Activated T-cell treated with anti-CD3 and anti-CD28 coated beads, Interleukin-2, amount 50 U/mL, for 24 hours (primary cell): ENCODE results near the gene MAPK13.
"Not testable (repeated sequence)": the region's sequence is repeated elsewhere in the genome, so short reads cannot be mapped to it uniquely, and the experiment has no call there.

ENCODE experiments used
- DNase-seq: peaks from one replicate; pipeline ENCODE4 v3.0.0-alpha.2; 2020
- H3K27ac Mint-ChIP-seq: 2 replicates; pipeline ENCODE4 v1.8.0; 2020; ENCODE audit warnings: mild to moderate bottlenecking, mixed read lengths
- H3K27me3 Mint-ChIP-seq: 2 replicates; pipeline ENCODE4 v1.8.0; 2020; ENCODE audit warnings: mixed read lengths
- H3K36me3 Mint-ChIP-seq: 2 replicates; pipeline ENCODE4 v1.8.0; 2020; ENCODE audit warnings: low read depth, mixed read lengths
- H3K4me1 Mint-ChIP-seq: 2 replicates; pipeline ENCODE4 v1.8.0; 2020; ENCODE audit warnings: low read depth, mixed read lengths
- H3K4me3 Mint-ChIP-seq: 2 replicates; pipeline ENCODE4 v1.8.0; 2020; ENCODE audit warnings: mild to moderate bottlenecking, moderate library complexity, mixed read lengths
- H3K9me3 Mint-ChIP-seq: 2 replicates; pipeline ENCODE4 v1.8.0; 2020; ENCODE audit warnings: mixed read lengths

Gene MAPK13

DNA sequence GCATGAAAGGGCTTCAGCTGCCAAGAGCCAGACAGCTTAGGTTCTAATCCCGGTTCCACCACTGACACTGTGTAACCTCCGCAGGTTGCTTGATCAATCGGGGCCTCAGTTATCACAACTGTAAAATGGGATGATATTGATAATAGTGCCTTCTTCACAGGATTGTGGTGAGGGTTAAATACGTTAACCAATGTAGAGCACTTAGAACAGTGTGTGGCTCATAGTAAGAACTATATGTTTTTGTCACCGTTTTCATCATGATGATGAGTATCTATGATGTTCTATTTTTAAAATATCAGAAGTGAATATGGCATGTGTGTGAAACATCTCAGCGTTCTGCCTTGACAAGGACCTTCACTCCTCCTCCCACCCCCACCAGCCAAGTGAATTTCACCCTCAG lies 10.3 kb upstream of the MAPK13 start:
- Mint-ChIP-seq H3K36me3 (peaks cover 30% of the 10 kb centered on the region), H3K9me3 (no peaks in the 10 kb centered on the region), H3K4me3 (peak overlapping the region; percentile 71), H3K27me3 (no peaks in the 10 kb centered on the region), H3K4me1 (peaks cover 89% of the 10 kb centered on the region), H3K27ac (peak overlapping the region; percentile 97)
- DNase-seq, result no peak

GRCh38 chr6:36120539-36120938 lies 9.8 kb upstream of the MAPK13 start:
- peaks cover 30% of the 10 kb centered on the region for H3K36me3 Mint-ChIP-seq
- no peaks in the 10 kb centered on the region for H3K9me3 Mint-ChIP-seq
- H3K27me3 Mint-ChIP-seq, result no peaks in the 10 kb centered on the region
- H3K27ac Mint-ChIP-seq, result peak overlapping the region; percentile 97
- H3K4me3 Mint-ChIP-seq, result peak overlapping the region; percentile 71
- peak; percentile 71 for DNase-seq
- H3K4me1 Mint-ChIP-seq, result peaks cover 86% of the 10 kb centered on the region

DNA sequence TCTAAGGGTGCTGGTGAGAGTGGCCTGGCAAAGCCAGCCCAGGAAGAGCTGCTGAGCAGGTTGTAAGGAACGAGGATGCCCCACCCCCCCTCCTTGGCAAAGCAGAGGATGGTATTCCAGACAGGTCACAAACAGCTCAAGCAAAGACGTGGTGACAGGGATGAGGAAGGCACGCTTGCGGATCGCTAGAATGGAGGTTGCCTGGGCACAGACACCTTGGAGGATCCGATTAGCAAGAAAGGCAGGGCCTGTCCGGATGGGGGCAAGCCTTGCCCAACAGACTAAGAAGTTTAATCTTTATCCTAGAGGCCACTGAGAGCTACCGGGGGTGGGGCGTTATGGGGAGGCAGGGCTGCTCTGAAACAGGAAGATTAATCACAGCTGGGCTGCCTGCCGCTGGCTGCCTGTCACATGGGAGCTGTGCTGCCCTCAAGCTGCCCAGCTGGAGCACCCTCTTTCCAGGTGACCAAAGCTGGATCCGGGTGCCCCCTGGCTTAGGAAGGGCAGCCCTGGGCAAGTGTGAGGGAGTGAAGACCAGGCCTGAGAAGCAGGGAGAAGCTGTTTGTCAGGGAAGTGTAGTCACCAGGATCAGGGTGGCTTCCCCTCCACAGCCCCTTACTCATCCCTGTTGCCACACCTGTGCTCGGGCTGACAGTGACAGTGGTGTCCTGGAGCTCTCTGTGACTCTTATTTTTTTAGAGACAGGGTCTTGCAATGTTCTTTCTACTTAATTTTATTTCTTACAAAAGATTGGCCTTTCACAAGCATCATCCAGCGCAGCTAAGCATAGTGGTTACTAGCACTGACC lies 9.1 kb upstream of the MAPK13 start:
- H3K4me3 Mint-ChIP-seq, result peak overlapping the region; percentile 71
- H3K27ac Mint-ChIP-seq, result peak overlapping the region; percentile 97
- H3K36me3 Mint-ChIP-seq, result peaks cover 27% of the 10 kb centered on the region
- H3K27me3 Mint-ChIP-seq, result no peaks in the 10 kb centered on the region
- peaks cover 87% of the 10 kb centered on the region for H3K4me1 Mint-ChIP-seq
- H3K9me3 Mint-ChIP-seq, result no peaks in the 10 kb centered on the region
- peak; percentile 71 for DNase-seq

DNA sequence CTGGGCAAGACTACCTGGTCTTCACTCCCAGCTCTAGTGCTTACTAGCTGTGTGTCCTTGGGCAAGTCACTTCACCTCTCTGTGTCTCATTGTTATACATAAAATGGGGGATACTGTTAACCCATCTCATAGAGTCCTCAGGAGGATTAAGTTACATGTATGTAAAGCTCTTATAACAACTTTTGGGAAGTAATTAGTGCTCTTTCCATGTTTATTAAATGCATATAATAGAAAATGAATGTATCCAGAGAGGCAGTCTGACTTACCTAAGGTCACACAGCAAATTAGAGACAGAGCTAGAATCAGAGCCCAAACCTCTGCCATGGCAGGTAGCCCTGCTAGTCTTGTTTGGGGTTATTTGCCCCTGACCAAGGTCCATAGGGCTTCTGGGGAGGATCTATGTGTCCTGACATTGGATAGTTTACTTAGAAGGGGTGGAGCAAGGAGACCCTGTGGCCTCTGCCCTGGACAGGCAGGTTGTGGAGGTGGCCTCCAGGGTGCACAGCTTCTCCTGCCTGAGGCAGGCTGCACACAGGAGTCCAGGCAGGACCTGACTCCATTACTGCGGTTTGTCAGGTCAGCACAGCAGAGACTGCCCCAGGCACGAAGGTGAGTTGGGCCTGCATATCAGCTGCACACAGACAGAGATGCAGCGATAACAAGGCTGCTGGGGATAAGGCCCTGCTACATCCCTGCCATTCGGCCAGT lies 8.4 kb upstream of the MAPK13 start:
- Mint-ChIP-seq H3K4me3 (peak overlapping the region; percentile 25), H3K4me1 (peaks cover 89% of the 10 kb centered on the region), H3K36me3 (peaks cover 21% of the 10 kb centered on the region), H3K27me3 (no peaks in the 10 kb centered on the region), H3K9me3 (no peaks in the 10 kb centered on the region), H3K27ac (peak overlapping the region; percentile 97)
- no peak for DNase-seq

- peak overlapping the region; percentile 97 for H3K27ac Mint-ChIP-seq
- peak; percentile 28 for DNase-seq
Observed at GRCh38 chr6:36122495-36123269, 7.6 kb upstream of the MAPK13 start.

DNA sequence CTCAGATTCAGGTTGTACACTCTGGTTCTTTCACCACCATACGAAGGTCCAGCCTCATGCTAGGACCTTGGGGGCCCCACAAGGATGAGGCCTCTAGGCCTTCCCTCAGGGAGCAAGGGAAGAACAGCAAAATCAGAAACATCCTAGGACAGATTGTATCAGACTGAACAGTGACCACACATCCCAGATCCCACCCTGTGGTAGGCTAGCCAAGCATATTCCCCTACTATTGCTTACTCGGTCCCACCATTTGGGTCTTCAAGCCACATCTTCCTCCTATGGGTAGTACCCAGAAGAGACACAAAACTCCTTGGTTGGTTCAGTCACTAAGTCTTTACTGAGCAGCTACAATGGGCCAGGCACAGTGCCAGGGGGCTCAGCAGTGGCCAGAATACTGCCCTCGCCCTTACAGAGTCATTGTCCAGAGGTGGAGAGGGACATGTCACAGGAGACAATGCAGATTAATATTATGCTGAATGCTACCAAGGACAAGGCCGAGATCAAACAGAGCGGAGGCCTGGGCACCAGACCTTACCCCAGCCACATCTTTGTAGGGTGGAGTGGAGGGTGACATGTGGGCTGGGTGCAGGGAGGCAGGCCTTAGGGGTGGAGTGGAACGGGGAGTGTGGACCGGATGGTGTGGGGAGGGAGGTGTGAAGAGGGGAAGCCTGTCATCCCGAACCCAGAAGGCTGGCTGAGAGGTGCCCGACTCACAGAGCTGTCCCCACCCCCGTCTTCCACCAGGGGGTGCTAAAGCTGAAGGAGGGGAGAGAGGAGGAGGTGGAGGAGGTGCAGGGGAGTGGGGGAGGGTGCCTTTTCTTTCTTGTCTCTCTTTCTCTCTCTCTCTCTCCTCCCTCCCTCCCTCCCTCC lies 6.8 kb upstream of the MAPK13 start:
- peak; percentile 90 for DNase-seq
- Mint-ChIP-seq H3K9me3 (no peaks in the 10 kb centered on the region), H3K4me1 (peaks cover 86% of the 10 kb centered on the region), H3K4me3 (no peak overlapping the region), H3K27ac (peak overlapping the region; percentile 75), H3K36me3 (peaks cover 11% of the 10 kb centered on the region), H3K27me3 (no peaks in the 10 kb centered on the region)

More at GRCh38 chr6:36122495-36123269, 7.6 kb upstream of the MAPK13 start:
- H3K4me1 Mint-ChIP-seq, result peaks cover 88% of the 10 kb centered on the region
- no peaks in the 10 kb centered on the region for H3K27me3 Mint-ChIP-seq
- H3K36me3 Mint-ChIP-seq, result peaks cover 17% of the 10 kb centered on the region
- H3K4me3 Mint-ChIP-seq, result no peak overlapping the region
- no peaks in the 10 kb centered on the region for H3K9me3 Mint-ChIP-seq

DNA sequence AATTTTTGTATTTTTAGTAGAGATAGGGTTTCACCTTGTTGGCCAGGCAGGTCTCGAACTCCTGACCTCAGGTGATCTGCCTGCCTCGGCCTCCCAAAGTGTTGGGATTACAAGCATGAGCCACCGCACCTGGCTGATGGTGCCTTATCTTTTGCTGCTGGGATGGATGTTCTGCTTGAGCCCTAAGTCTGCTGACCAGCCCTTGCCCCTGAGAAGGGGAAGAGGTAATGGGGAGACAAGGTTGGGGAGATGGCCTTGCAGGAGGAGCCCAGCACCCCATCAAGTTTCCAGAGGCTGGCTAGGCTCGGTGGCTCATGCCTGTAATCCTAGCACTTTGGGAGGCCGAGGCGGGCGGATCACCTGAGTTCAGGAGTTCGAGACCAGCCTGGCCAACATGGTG lies 6.0 kb upstream of the MAPK13 start:
- not testable (repeated sequence) for H3K4me3 Mint-ChIP-seq, H3K27me3 Mint-ChIP-seq, DNase-seq, H3K36me3 Mint-ChIP-seq, H3K9me3 Mint-ChIP-seq
- peak overlapping the region; percentile 63 for H3K27ac Mint-ChIP-seq
- H3K4me1 Mint-ChIP-seq, result peaks cover 86% of the 10 kb centered on the region

DNA sequence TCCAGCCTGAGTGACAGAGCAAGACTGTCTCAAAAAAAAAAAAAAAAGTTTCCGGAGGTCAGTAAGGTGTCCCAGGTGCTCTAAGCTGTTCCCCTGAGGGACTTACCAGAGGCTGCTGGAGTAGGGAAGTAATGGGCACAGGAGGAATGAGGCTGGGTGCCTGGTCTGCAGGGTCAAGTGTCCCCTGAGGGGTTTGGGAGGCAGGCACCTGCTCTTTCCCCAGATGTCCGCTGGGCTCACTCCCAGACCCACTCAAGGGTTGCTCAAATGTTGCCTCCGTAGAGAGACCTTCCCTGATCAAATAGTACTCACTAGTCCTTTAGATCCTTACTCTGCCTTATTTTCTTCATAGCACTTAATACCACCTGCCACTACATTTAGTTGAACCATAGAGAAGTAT lies 5.4 kb upstream of the MAPK13 start:
- H3K27ac Mint-ChIP-seq, result no peak overlapping the region

GRCh38 chr6:36125575-36125974 lies 4.7 kb upstream of the MAPK13 start:
- peaks cover 79% of the 10 kb centered on the region for H3K4me1 Mint-ChIP-seq
- no peak overlapping the region for H3K27ac Mint-ChIP-seq
- peaks cover 2% of the 10 kb centered on the region for H3K36me3 Mint-ChIP-seq
- DNase-seq, result no peak
- H3K27me3 Mint-ChIP-seq, result no peaks in the 10 kb centered on the region
- H3K4me3 Mint-ChIP-seq, result no peak overlapping the region
- no peaks in the 10 kb centered on the region for H3K9me3 Mint-ChIP-seq

More for the DNA sequence above, 5.4 kb upstream of the MAPK13 start:
- Mint-ChIP-seq H3K4me1 (peaks cover 84% of the 10 kb centered on the region), H3K9me3 (no peaks in the 10 kb centered on the region), H3K4me3 (no peak overlapping the region), H3K27me3 (no peaks in the 10 kb centered on the region), H3K36me3 (peaks cover 3% of the 10 kb centered on the region)
- DNase-seq, result no peak

GRCh38 chr6:36126121-36126520 lies 4.2 kb upstream of the MAPK13 start:
- DNase-seq, result peak; percentile 22
- Mint-ChIP-seq H3K4me1 (peaks cover 78% of the 10 kb centered on the region), H3K36me3 (peaks cover 6% of the 10 kb centered on the region), H3K27me3 (no peaks in the 10 kb centered on the region), H3K4me3 (no peak overlapping the region), H3K27ac (peak overlapping the region; percentile 7), H3K9me3 (no peaks in the 10 kb centered on the region)

DNA sequence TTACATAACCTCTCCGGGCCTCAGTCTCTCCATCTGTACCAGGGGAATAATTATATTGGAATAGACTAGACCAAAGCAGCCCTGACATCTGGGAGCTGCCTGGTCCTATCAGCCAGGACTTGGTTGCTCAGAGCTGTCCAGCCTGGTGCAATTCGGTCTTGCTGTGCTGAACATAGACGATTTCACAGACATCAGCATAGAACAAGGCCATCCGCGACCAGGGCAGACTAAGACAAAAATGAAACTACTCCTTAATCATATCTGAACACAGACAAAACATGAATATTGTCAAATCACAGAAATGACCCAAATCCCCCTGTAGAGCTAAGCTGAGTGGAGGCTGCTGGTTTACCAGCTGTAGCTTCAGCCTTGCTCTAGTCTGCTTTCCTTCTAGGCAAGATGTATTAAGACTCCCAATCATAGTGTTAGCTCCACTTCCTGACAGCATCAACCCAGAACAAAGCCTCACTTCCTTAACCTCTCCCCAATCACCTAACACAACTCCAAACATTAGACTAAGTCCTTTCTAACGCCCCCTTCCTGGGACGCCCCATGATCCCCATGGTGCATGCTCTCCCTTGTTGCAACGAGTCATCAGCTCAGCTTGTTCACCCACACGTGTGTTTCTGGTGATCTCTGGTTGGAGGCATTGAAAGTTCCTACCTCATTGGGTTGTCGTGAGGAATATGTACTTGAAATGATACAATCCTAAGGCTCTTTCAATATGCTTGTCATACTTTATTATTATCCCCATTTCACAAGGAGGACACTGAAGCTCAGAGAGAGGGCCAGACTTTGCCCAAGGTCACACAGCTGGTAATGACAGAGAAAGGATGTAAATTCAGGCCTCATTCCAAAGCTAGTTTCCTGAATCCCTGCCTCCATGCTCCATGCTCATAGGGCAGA lies 3.5 kb upstream of the MAPK13 start:
- DNase-seq, result peak; percentile 34
- H3K27ac Mint-ChIP-seq, result peak overlapping the region; percentile 8
- H3K4me1 Mint-ChIP-seq, result peaks cover 76% of the 10 kb centered on the region
- peaks cover 6% of the 10 kb centered on the region for H3K36me3 Mint-ChIP-seq
- H3K4me3 Mint-ChIP-seq, result no peak overlapping the region
- no peaks in the 10 kb centered on the region for H3K9me3 Mint-ChIP-seq
- H3K27me3 Mint-ChIP-seq, result no peaks in the 10 kb centered on the region

GRCh38 chr6:36127462-36128016 lies 2.8 kb upstream of the MAPK13 start:
- Mint-ChIP-seq H3K27me3 (no peaks in the 10 kb centered on the region), H3K36me3 (peaks cover 12% of the 10 kb centered on the region), H3K9me3 (no peaks in the 10 kb centered on the region), H3K4me3 (no peak overlapping the region), H3K4me1 (peaks cover 76% of the 10 kb centered on the region), H3K27ac (no peak overlapping the region)
- peak; percentile 25 for DNase-seq

DNA sequence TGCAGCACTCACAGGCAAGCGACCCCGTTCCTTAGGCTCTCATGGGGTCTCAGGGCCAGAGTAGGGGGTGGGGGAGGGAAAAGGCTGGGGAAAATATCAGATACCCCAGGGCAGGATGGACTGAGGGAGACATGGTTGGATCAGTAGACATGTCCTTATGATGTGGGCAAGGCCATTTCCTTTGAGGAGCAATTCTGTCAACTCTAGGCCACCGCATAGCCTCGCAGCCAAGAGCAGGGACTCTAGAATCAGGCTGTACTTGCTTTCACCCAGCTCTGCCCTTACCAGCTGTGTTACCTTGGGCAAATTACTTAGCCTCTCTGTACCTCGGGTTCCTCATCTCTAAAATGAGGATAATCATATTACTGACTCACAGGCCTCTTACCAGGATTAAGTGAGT lies 2.2 kb upstream of the MAPK13 start:
- Mint-ChIP-seq H3K4me1 (peaks cover 76% of the 10 kb centered on the region), H3K27ac (no peak overlapping the region), H3K4me3 (no peak overlapping the region), H3K9me3 (no peaks in the 10 kb centered on the region), H3K27me3 (no peaks in the 10 kb centered on the region), H3K36me3 (peaks cover 18% of the 10 kb centered on the region)
- no peak for DNase-seq
